ENCODE measurements around the gene OR2T12. TPM values are rescaled to one million over a fixed set of nuclear protein-coding genes. Genes with fewer than 3 reads are reported as not detected.
"Not testable (repeated sequence)": the region's sequence is repeated elsewhere in the genome, so short reads cannot be mapped to it uniquely, and the experiment has no call there.

OR2T12 gene
- not detected in 2 replicates for total RNA-seq (2014; rRNA removed)
- not detected for polyA plus RNA-seq (2012)

DNA sequence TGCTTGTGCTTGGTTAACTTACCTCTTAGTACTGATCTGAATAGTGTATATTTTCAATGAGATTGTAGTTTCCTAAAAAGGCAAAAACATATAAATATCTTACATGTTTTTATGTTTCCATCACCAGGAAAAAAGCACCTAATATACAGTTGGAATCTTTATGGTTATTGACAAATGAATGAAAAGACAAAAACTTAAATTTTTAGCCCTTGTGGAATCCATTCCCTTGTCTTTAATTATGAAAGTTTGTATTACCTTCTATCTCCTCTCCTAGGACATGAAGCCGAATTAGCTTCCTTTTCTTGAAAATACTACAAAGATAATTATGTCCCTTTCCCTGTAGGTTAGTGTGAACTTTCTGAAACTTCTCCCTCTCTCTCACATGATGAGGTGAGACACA, at the start of gene OR2T12:
Gene OR2T12 (minus strand): TSS at position 101 of the 400 bp plus-strand sequence. CDS start 7,846 bp downstream, outside the sequence.
- no peak for DNase-seq (ENCODE audit: low read depth)

GRCh38 chr1:248348475-248348874, 45.3 kb upstream of the OR2T12 start, which contains the start of gene OR14C36:
TSS of gene OR14C36 (plus strand) at chr1:248348775. CDS start at chr1:248348775, 0 bp downstream.
- DNase-seq (ENCODE audit: low read depth) = no peak

DNA sequence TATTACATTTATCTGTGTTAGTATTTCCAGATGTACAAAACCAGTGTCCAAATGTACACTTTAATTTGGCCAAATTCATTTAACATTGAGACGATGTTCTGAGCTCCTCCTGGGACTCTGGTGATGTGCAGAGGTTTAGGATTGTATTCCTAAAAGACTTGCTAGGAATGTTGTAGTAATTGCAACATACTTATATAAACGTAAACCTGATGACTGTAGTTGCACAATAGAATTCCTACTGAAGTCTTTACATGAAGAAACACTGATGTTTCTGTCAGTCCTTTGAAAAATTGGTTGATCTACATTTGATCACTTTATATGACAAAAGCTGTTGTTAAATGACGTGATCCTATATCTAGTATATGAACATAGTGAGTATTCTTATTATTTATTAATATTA, 40.2 kb upstream of the OR2T12 start:
- DNase-seq (ENCODE audit: low read depth) = no peak

DNA sequence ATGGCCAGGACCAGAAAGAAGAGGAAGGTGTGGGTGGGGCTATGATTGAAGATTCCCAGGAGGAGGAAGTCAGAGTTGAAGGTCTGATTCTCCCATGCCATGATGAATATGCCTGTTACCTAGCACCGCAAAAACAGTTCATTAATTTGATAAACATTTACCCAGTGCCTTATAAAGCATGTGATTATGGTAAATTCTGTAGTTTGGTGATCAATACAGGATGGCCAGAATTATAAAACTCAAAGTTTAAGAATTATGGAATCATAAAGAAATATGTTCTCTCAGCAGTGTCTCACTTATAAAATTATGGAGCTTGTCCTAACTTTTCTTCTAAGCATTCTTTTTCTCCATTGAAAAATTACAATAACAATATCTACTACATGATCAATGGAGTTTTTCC, 21.2 kb upstream of the OR2T12 start, which contains the start of gene OR2M7:
Gene OR2M7 (minus strand): TSS at position 101 of the 400 bp plus-strand sequence. CDS start 0 bp downstream, at position 101.
- DNase-seq (ENCODE audit: low read depth) = no peak

- no peak for DNase-seq (ENCODE audit: low read depth)
Observed at GRCh38 chr1:248316796-248317195, 13.6 kb upstream of the OR2T12 start.

- not testable (repeated sequence) for DNase-seq (ENCODE audit: low read depth)
Observed at GRCh38 chr1:248306740-248307139, 3.5 kb upstream of the OR2T12 start.

GRCh38 chr1:248306103-248306502, 2.9 kb upstream of the OR2T12 start:
- no peak for DNase-seq (ENCODE audit: low read depth)

GRCh38 chr1:248305672-248306071, 2.4 kb upstream of the OR2T12 start:
- DNase-seq (ENCODE audit: low read depth) = not testable (repeated sequence)

GRCh38 chr1:248288391-248288790, 14.8 kb downstream of the OR2T12 start:
- DNase-seq (ENCODE audit: low read depth) = no peak

DNA sequence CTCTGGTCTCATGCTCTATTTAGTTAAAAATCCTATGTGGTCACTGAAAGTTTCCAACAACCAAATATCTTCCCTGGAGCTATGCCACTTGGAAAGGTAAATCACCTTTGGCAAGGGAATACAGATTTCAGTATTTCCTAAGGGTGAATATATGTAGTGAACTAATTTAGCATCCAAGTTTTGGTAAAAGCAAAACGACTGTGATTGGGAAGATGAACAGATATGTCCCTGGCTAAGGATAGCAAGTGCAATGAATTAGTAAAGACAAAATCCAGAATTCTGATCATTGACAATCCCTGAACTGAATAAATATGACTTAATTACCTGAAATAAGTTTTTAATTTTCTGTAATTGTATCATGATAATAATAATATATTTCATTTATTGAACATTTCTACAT, 25.3 kb downstream of the OR2T12 start, which contains the start of gene OR2T33:
Gene OR2T33 (minus strand): TSS at position 101 of the 400 bp plus-strand sequence. CDS start 4,162 bp downstream, outside the sequence.
- no peak for DNase-seq (ENCODE audit: low read depth)

GRCh38 chr1:248273225-248273624, 30.0 kb downstream of the OR2T12 start:
- not testable (repeated sequence) for DNase-seq (ENCODE audit: low read depth)

- no peak for DNase-seq (ENCODE audit: low read depth)
Observed at GRCh38 chr1:248268178-248268577, 35.0 kb downstream of the OR2T12 start.

DNA sequence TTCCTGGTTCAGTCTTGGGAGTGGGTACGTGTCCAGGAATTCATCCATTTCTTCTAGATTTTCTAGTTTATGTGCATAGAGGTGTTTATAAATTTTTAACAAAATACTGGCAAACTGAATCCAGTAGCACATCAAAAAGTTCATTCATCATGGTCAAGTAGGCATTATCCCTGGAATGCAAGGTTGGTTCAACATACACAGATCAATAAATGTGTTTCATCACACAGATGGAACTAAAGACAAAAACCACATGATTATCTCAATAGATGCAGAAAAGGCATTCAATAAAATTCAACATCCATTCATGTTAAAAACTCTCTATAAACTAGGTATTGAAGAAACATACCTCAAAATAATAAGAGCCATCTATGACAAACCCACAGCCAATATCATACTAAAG, 43.9 kb downstream of the OR2T12 start:
- DNase-seq (ENCODE audit: low read depth) = not testable (repeated sequence)

DNA sequence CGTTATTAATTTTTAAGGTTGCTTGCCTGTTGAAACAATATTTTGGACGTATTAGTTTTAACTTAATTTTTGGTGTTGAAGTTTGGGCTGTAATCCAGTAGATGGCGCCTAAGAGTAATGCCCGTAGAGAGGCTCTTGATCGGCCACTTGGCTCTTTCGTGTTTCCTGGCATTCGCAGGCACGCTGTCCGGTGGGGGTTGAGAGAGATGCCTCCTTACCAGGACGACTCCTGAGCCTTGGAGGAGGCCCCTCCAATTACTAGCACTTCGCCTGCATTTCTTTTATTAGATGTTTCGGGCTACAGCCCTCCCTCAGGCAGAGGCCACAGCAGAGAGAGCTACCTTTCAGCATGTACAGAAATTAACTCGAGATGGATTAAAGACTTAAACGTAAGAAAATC, 60.0 kb downstream of the OR2T12 start:
- peak; percentile 12 for DNase-seq (ENCODE audit: low read depth)

Other genes starting within 250 kb of the OR2T12 start
- not detected in 2 replicates for gene OR2L13, start 208.2 kb downstream of the OR2T12 start, total RNA-seq (2014; rRNA removed)
- not detected in 2 replicates for gene OR2M5, start 158.3 kb downstream of the OR2T12 start, total RNA-seq (2014; rRNA removed)
- not detected in 2 replicates for gene OR2M2, start 128.6 kb downstream of the OR2T12 start, total RNA-seq (2014; rRNA removed)
- gene OR2M3, start 106.2 kb downstream of the OR2T12 start, total RNA-seq (2014; rRNA removed) = not detected in 2 replicates
- not detected in 2 replicates for gene OR2M4, start 72.0 kb downstream of the OR2T12 start, total RNA-seq (2014; rRNA removed)
- gene OR2T33, start 25.4 kb downstream of the OR2T12 start, total RNA-seq (2014; rRNA removed) = not detected in 2 replicates
- not detected in 2 replicates for gene OR2M7, start 21.1 kb upstream of the OR2T12 start, total RNA-seq (2014; rRNA removed)
- not detected in 2 replicates for gene OR14C36, start 45.4 kb upstream of the OR2T12 start, total RNA-seq (2014; rRNA removed)
- gene OR2T4, start 58.2 kb upstream of the OR2T12 start, total RNA-seq (2014; rRNA removed) = not detected in 2 replicates
- not detected in 2 replicates for gene OR2T6, start 72.3 kb upstream of the OR2T12 start, total RNA-seq (2014; rRNA removed)
- not detected in 2 replicates for gene OR2T1, start 99.6 kb upstream of the OR2T12 start, total RNA-seq (2014; rRNA removed)
- gene OR2T2, start 142.2 kb upstream of the OR2T12 start, total RNA-seq (2014; rRNA removed) = not detected in 2 replicates
- not detected in 2 replicates for gene OR2T3, start 169.9 kb upstream of the OR2T12 start, total RNA-seq (2014; rRNA removed)
- gene OR2T5, start 185.2 kb upstream of the OR2T12 start, total RNA-seq (2014; rRNA removed) = not detected in 2 replicates
- not detected in 2 replicates for gene OR2G6, start 204.6 kb upstream of the OR2T12 start, total RNA-seq (2014; rRNA removed)